Endothelial cell of umbilical vein (primary cell): ENCODE results near the gene KAZN. TPM values are rescaled to one million over a fixed set of nuclear protein-coding genes. Genes with fewer than 3 reads are reported as not detected.

Experiments used
- BruUV-seq: library from RNA; stranded (reverse); fragments of 400-500 nt; replicated peaks from 2 replicates; lab custom pipeline; 2021; lab: Mats Ljungman, UMichigan
- CTCF ChIA-PET: fragments of 300-600, 350-600 bp; sonication (Branson Sonifier 250); formaldehyde crosslinking; loops from one replicate; lab custom pipeline; 2021; ENCODE audit warnings: antibody characterized with exemption, inconsistent platforms; lab: Charles Lee
- POLR2A ChIA-PET: fragments of 300-600, 350-600 bp; sonication (Branson Sonifier 250); formaldehyde crosslinking; loops from one replicate; lab custom pipeline; 2021; ENCODE audit warnings: antibody characterized with exemption, inconsistent platforms; lab: Charles Lee
- DNase-seq: peaks from one replicate; pipeline ENCODE4 v3.0.0-alpha.2; 2011; ENCODE audit warnings: low read depth, low spot score
- FAIRE-seq: peaks from 2 replicates; lab custom pipeline; 2011; peaks lifted over from hg19 to GRCh38; lab: Jason Lieb, UNC
- H2AFZ ChIP-seq: 2 replicates; pipeline ENCODE4 v1.6.0; 2012; ENCODE audit warnings: low read depth, low read length, control low read depth, inconsistent platforms
- H3K27ac ChIP-seq: 2 replicates; pipeline ENCODE4 v1.5.1; 2011; ENCODE audit warnings: low read depth, mild to moderate bottlenecking, control low read depth, low read length, moderate library complexity; ENCODE audit not compliant: insufficient read depth
- H3K27me3 ChIP-seq, 2 experiments: 2 replicates each; pipeline versions ENCODE4 v1.6.0 to v1.6.1; 2011; ENCODE audit warnings: low read length in 2 of 2, mixed read lengths in 1 of 2; ENCODE audit not compliant: control insufficient read depth in 2 of 2, insufficient read depth in 2 of 2
- H3K36me3 ChIP-seq, 2 experiments: 2 replicates in 1 of 2; 3 replicates in 1 of 2; pipeline ENCODE4 v1.5.1; 2011; ENCODE audit warnings: low read length in 2 of 2, mild to moderate bottlenecking in 1 of 2, moderate library complexity in 1 of 2; ENCODE audit not compliant: control insufficient read depth in 2 of 2, insufficient read depth in 2 of 2; ENCODE audit errors: extremely low read depth in 1 of 2
- H3K4me1 ChIP-seq: 3 replicates; pipeline ENCODE4 v1.5.1; 2011; ENCODE audit warnings: mild to moderate bottlenecking, low read length; ENCODE audit not compliant: control insufficient read depth, insufficient read depth; ENCODE audit errors: extremely low read depth
- H3K4me2 ChIP-seq: 2 replicates; pipeline ENCODE4 v1.6.1; 2011; ENCODE audit warnings: low read length, control low read depth, mixed read lengths; ENCODE audit not compliant: insufficient read depth
- H3K4me3 ChIP-seq, 3 experiments: fragments of 200-600 bp in 1 of 3; sonication (generic), shearing (Covaris generic) in 1 of 3; replicated peaks in 1 of 3; 2 replicates each; pipeline ENCODE4 v1.5.1; 2011 to 2016; ENCODE audit warnings: control low read depth in 3 of 3, low read length in 3 of 3, mild to moderate bottlenecking in 2 of 3, inconsistent platforms in 1 of 3, low read depth in 1 of 3, moderate library complexity in 1 of 3; ENCODE audit not compliant: insufficient read depth in 1 of 3
- H3K79me2 ChIP-seq: 2 replicates; pipeline ENCODE4 v1.6.0; 2012; ENCODE audit warnings: low read length, inconsistent platforms; ENCODE audit not compliant: control insufficient read depth, insufficient read depth
- H3K9ac ChIP-seq: replicated peaks from 2 replicates; pipeline ENCODE3; 2011; ENCODE audit warnings: low read length, control low read depth; ENCODE audit not compliant: insufficient read depth; ENCODE audit errors: extremely low read depth
- H3K9me1 ChIP-seq: replicated peaks from 3 replicates; pipeline ENCODE4 v1.6.0; 2011; ENCODE audit warnings: mild to moderate bottlenecking, low read length; ENCODE audit not compliant: control insufficient read depth, insufficient read depth; ENCODE audit errors: extremely low read depth
- H3K9me3 ChIP-seq: replicated peaks from 2 replicates; pipeline ENCODE4 v1.5.1; 2012; ENCODE audit warnings: low read length, inconsistent platforms; ENCODE audit not compliant: control insufficient read depth, insufficient read depth
- H4K20me1 ChIP-seq: replicated peaks from 2 replicates; pipeline ENCODE3; 2011; ENCODE audit warnings: mild to moderate bottlenecking, low read length; ENCODE audit not compliant: control insufficient read depth, insufficient read depth; ENCODE audit errors: extremely low read depth
- EZH2 ChIP-seq: IDR thresholded peaks from 2 replicates; pipeline ENCODE4 v1.6.1; 2012; ENCODE audit warnings: borderline replicate concordance, low read depth, mild to moderate bottlenecking, moderate library complexity, low read length, inconsistent platforms; ENCODE audit not compliant: severe bottlenecking
- FOS ChIP-seq: IDR thresholded peaks from 2 replicates; pipeline ENCODE4 v1.6.1; 2011; ENCODE audit warnings: mild to moderate bottlenecking, low read length, moderate library complexity, borderline replicate concordance; ENCODE audit not compliant: insufficient read depth
- GATA2 ChIP-seq: IDR thresholded peaks from 2 replicates; pipeline ENCODE4 v1.7.0; 2011; ENCODE audit warnings: low read depth, mild to moderate bottlenecking, moderate library complexity, mixed read lengths, low read length; ENCODE audit not compliant: insufficient read length, insufficient read depth
- JUN ChIP-seq: IDR thresholded peaks from 2 replicates; pipeline ENCODE4 v1.6.1; 2011; ENCODE audit warnings: borderline replicate concordance, low read depth; ENCODE audit not compliant: insufficient read length, insufficient read depth
- MYC ChIP-seq: IDR thresholded peaks from one replicate; pipeline ENCODE4 v1.6.1; 2011; ENCODE audit warnings: mild to moderate bottlenecking, low read depth, low read length
- POLR2A ChIP-seq: IDR thresholded peaks from 2 replicates; pipeline ENCODE4 v1.6.1; 2012; ENCODE audit warnings: low read depth, mild to moderate bottlenecking, control low read depth, low read length
- POLR2AphosphoS5 ChIP-seq: IDR thresholded peaks from 2 replicates; pipeline ENCODE4 v1.6.1; 2012; ENCODE audit warnings: low read depth, mild to moderate bottlenecking, control low read depth, low read length, moderate library complexity; ENCODE audit not compliant: insufficient read depth
- dilution Hi-C: fragments of 300-500 bp; cut with MboI; formaldehyde crosslinking; loops from one replicate; pipeline ENCODE4 v1.15.0; 2019; ENCODE audit warnings: low sequenced_read_pairs; ENCODE audit not compliant: extremely low pct_ligation_motif_present
- intact Hi-C: fragments of 100-400 bp; cut with micrococcal nuclease; formaldehyde crosslinking; loops from one replicate; pipeline ENCODE4 v1.10.0; 2022
- polyA plus RNA-seq, 4 experiments: library from polyadenylated mRNA; depleted of rRNA in 3 of 4; stranded (reverse) in 3 of 4; unstranded in 1 of 4; fragments of >200 nt; gene quantifications; 2 replicates each; pipeline versions ENCODE4 v1.2.1 to v1.2.3, GENCODE V29; 2011 to 2012; ENCODE audit warnings: missing spikeins in 1 of 4
- total RNA-seq: library from RNA; stranded (reverse); gene quantifications from 2 replicates; pipeline ENCODE4 v1.2.3, GENCODE V29; 2021
- TF ChIP-seq, protein P1 (sequence below): IDR thresholded peaks from 2 replicates; pipeline ENCODE4 v1.6.1; 2011; ENCODE audit not compliant: insufficient read depth, insufficient read length
- TF ChIP-seq, protein P2 (sequence below), 2 donors: IDR thresholded peaks; 1 replicate in 1 of 2; 2 replicates in 1 of 2; pipeline ENCODE4 v1.5.1; 2011; ENCODE audit warnings: low read length in 2 of 2, mild to moderate bottlenecking in 2 of 2, moderate library complexity in 2 of 2, control low read depth in 1 of 2, inconsistent platforms in 1 of 2, low read depth in 1 of 2; ENCODE audit not compliant: insufficient read depth in 1 of 2; ENCODE audit errors: extremely low read depth in 1 of 2

Gene KAZN
- total and polyA plus RNA-seq, 2 donors (not counting 3 experiments of a cell fraction or from before 2014, with no cell fraction given) = 1.6 to 5.8 TPM

DNA sequence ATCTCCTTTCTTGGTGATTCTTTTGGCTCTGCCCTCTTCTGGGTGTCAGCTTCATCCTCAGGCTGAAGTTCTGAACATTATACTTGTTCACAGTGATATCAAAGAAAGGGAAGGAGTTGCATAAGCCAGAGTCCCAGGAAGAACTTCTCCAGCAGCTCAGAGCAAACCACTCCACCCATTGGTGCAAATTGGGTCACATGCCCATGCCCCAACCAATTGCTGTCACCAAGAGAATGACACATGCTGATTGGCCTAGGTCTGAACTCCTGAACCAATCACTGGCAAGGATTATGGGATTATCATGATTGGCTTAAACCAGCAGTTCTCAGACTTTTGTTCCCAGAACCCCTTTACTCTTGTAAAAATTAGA, 298.6 kb downstream of the KAZN start:
- H3K9me3 ChIP-seq = no peaks in the 10 kb centered on the region
- H3K79me2 ChIP-seq = no peaks in the 10 kb centered on the region
- DNase-seq = no peak
- intact Hi-C loops = no loop called here
- CTCF ChIA-PET = no interaction called here
- H4K20me1 ChIP-seq = no peaks in the 10 kb centered on the region
- H3K4me3 ChIP-seq = no peak overlapping the region
- H3K36me3 ChIP-seq = no peaks in the 10 kb centered on the region
- no peak for FAIRE-seq
- no peaks in the 10 kb centered on the region for H3K27me3 ChIP-seq
- H3K4me1 ChIP-seq = no peaks in the 10 kb centered on the region
- dilution Hi-C loops = no loop called here
- H3K9ac ChIP-seq = no peak overlapping the region
- no peak overlapping the region for H3K27ac ChIP-seq
- H2AFZ ChIP-seq = no peak overlapping the region
- no peaks in the 10 kb centered on the region for H3K9me1 ChIP-seq
- no peak overlapping the region for H3K4me2 ChIP-seq
- TF ChIP-seq GATA2 (no peak), EZH2 (no peak), JUN (no peak), POLR2A (no peak), FOS (no peak), MYC (no peak), POLR2AphosphoS5 (no peak)
- TF ChIP-seq, protein P1, sequence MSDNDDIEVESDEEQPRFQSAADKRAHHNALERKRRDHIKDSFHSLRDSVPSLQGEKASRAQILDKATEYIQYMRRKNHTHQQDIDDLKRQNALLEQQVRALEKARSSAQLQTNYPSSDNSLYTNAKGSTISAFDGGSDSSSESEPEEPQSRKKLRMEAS = no peak
- TF ChIP-seq, protein P2, sequence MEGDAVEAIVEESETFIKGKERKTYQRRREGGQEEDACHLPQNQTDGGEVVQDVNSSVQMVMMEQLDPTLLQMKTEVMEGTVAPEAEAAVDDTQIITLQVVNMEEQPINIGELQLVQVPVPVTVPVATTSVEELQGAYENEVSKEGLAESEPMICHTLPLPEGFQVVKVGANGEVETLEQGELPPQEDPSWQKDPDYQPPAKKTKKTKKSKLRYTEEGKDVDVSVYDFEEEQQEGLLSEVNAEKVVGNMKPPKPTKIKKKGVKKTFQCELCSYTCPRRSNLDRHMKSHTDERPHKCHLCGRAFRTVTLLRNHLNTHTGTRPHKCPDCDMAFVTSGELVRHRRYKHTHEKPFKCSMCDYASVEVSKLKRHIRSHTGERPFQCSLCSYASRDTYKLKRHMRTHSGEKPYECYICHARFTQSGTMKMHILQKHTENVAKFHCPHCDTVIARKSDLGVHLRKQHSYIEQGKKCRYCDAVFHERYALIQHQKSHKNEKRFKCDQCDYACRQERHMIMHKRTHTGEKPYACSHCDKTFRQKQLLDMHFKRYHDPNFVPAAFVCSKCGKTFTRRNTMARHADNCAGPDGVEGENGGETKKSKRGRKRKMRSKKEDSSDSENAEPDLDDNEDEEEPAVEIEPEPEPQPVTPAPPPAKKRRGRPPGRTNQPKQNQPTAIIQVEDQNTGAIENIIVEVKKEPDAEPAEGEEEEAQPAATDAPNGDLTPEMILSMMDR (IDR thresholded peaks at IDR 0.05; ENCODE audit: extremely low read depth in 1 of 2, insufficient read depth in 1 of 2, low read depth in 1 of 2, low read length in 2 of 2) = no peak
- no TSS peak for BruUV-seq
- POLR2A ChIA-PET = no interaction called here
